Stimulated activated CD4-positive, alpha-beta T cell treated with anti-CD3 and anti-CD28 coated beads, Interleukin-1b, Interleukin-23, amount 100 ng/mL, for 1 hour (primary cell): ENCODE data around the gene APP.

Experiments
- DNase-seq, 2 donors: peaks; one replicate each; pipeline ENCODE4 v3.0.0-alpha.2; 2020; ENCODE audit warnings: low read depth in 2 of 2

Gene APP

GRCh38 chr21:25871566-25871965 is 299.0 kb downstream of the APP start:
- DNase-seq = no peak

- DNase-seq = no peak
Observed at GRCh38 chr21:25870084-25870483, 300.5 kb downstream of the APP start.

- DNase-seq = no peak
Observed at GRCh38 chr21:25867061-25867460, 303.5 kb downstream of the APP start.

- DNase-seq = no peak
Observed at GRCh38 chr21:25863747-25864146, 306.8 kb downstream of the APP start.

- DNase-seq = no peak
Observed at GRCh38 chr21:25863031-25863430, 307.5 kb downstream of the APP start.

- no peak for DNase-seq
Observed at GRCh38 chr21:25862596-25862995, 308.0 kb downstream of the APP start.

GRCh38 chr21:25862112-25862511 is 308.5 kb downstream of the APP start:
- DNase-seq = no peak

GRCh38 chr21:25859235-25859929 is 311.2 kb downstream of the APP start:
- DNase-seq = no peak

GRCh38 chr21:25858325-25858724 is 312.2 kb downstream of the APP start:
- DNase-seq = no peak

- no peak for DNase-seq
Observed at GRCh38 chr21:25857308-25858074, 313.1 kb downstream of the APP start.

- DNase-seq = no peak
Observed at GRCh38 chr21:25855576-25855975, 315.0 kb downstream of the APP start.

- no peak for DNase-seq
Observed at GRCh38 chr21:25850126-25850842, 320.3 kb downstream of the APP start.

GRCh38 chr21:25848309-25848708 is 322.3 kb downstream of the APP start:
- no peak for DNase-seq

GRCh38 chr21:25845729-25846256 is 324.8 kb downstream of the APP start:
- DNase-seq = no peak

GRCh38 chr21:25842925-25843324 is 327.6 kb downstream of the APP start:
- DNase-seq = no peak

- no peak for DNase-seq
Observed at GRCh38 chr21:25838809-25839208, 331.8 kb downstream of the APP start.

GRCh38 chr21:25837533-25838265 is 332.9 kb downstream of the APP start:
- DNase-seq = no peak

- no peak for DNase-seq
Observed at GRCh38 chr21:25836396-25836795, 334.2 kb downstream of the APP start.

- DNase-seq = no peak
Observed at GRCh38 chr21:25834381-25834780, 336.2 kb downstream of the APP start.

- DNase-seq = no peak
Observed at GRCh38 chr21:25831300-25831960, 339.1 kb downstream of the APP start.
